Fibroblast of pulmonary artery (primary cell): ENCODE measurements around the gene ULK2.

Experiments
- DNase-seq: peaks from one replicate; pipeline ENCODE4 v3.0.0-alpha.2; 2010; ENCODE audit warnings: low read depth
- H3K4me3 ChIP-seq: replicated peaks from 2 replicates; pipeline ENCODE4 v1.5.1; 2011; ENCODE audit warnings: low read depth, mild to moderate bottlenecking, control low read depth, low read length, moderate library complexity
- TF ChIP-seq, protein P1 (sequence below): IDR thresholded peaks from 2 replicates; pipeline ENCODE4 v1.5.1; 2011; ENCODE audit warnings: mild to moderate bottlenecking, control low read depth, low read length, inconsistent platforms; ENCODE audit errors: missing control alignments

ULK2 gene

DNA sequence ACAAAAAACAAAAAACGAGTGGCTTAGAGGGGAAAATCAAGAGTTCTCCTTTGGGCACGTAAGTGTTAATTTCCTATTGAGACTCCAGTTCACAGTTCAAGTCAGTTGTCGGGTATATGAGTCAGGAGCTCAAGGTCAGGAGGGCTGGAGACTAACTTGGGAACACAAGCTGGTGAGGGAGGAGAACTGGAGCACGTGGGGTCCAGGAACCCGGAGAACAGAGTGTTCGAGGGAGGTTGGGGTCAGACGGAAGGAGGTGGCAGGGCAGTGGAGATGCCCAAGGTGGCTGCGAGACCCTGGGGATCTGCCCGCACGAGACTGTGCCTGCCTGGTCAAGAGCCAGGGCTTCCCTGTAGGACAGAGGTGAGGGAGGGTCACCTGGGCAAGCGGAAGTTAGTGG is 131.7 kb downstream of the ULK2 start:
- DNase-seq = no peak
- no peak overlapping the region for H3K4me3 ChIP-seq
- TF ChIP-seq, protein P1, sequence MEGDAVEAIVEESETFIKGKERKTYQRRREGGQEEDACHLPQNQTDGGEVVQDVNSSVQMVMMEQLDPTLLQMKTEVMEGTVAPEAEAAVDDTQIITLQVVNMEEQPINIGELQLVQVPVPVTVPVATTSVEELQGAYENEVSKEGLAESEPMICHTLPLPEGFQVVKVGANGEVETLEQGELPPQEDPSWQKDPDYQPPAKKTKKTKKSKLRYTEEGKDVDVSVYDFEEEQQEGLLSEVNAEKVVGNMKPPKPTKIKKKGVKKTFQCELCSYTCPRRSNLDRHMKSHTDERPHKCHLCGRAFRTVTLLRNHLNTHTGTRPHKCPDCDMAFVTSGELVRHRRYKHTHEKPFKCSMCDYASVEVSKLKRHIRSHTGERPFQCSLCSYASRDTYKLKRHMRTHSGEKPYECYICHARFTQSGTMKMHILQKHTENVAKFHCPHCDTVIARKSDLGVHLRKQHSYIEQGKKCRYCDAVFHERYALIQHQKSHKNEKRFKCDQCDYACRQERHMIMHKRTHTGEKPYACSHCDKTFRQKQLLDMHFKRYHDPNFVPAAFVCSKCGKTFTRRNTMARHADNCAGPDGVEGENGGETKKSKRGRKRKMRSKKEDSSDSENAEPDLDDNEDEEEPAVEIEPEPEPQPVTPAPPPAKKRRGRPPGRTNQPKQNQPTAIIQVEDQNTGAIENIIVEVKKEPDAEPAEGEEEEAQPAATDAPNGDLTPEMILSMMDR = no peak

DNA sequence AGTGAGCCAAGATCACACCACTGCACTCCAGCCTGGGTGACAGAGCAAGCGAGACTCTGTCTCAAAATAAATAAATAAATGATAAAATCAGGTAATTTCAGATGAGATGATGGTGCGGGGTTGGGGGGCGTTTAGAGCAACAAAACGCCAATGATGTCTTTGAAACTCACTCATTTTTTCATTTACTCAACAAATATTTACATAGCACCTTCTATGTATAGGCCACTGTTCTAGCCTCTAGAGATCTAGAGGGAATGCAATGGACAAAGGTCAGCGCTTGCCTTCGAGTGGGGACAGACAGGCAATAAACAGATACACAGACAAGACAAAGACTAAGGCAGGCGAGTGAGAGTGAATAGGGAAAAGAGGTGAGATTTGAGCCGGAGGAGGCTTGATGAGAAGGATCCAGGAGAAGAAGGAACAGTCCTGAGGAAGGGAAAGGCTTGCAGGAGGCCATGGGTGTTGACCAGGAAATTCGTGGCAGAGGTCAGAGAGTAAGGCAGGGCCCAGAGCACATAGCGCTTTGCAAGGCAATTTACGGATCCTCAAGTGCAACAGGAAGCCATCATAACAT is 133.7 kb downstream of the ULK2 start:
- TF ChIP-seq, protein P1 = no peak
- DNase-seq = no peak
- no peak overlapping the region for H3K4me3 ChIP-seq

DNA sequence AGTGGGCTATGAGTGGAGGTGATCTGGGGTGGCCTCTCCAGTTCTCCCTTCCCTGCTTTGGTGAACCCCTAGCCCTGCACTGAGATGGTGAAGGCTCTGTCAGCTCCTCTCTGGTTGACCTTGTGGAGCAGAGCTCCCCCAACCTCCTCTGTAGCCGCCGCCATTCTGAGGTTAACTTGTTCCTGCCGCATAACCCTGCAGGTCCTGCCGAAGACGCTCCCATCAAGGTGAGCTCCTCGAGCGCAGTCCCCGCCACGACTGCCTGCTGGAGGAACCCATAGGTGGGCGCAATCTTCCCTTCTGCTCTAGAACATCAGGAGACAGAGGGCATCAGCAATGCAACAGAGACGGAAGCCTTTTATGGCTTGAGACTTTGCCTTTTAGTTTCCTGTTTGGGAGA is 136.1 kb downstream of the ULK2 start:
- H3K4me3 ChIP-seq = no peak overlapping the region
- DNase-seq = no peak
- TF ChIP-seq, protein P1 = no peak

DNA sequence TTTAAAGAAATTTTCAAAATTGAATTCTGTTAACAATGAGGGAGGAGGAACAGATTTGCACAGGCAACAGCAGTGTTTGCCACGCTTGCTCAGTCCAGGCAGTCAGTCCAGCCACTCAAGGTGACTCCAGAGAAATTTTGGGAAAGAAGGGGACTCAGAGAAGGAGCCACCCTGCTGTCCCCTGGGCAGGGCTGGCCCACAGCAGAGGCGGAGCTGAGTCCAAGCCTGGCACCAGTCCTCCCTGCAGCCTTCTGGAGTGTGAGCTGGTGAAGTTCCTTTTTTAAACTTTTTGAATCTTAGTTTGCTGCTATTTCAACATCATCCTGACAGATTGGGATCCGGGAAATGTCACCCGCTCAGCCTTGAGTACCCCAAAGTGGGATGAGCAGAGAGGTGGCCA is 136.9 kb downstream of the ULK2 start:
- no peak for DNase-seq
- TF ChIP-seq, protein P1 = no peak
- no peak overlapping the region for H3K4me3 ChIP-seq

DNA sequence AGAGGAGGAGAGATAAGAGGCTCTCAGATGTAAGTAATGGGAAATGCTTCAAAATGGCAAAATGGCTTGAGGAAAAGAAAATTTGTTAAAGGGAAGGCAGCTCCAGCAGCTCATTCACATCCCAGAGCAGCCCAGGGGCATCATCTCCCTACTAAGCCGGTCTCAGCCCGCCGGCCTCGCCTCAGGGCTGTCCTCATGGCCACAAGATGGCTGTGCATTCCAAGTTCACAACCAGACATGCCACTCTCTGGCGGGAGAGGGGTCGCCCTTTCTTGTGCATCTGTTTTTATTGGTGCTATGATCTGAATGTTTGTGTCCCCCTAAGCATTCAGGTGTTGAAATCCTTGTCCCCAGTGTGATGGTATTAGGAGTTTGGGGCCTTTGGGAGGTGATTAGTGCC is 137.8 kb downstream of the ULK2 start:
- TF ChIP-seq, protein P1 = no peak
- H3K4me3 ChIP-seq = no peak overlapping the region
- no peak for DNase-seq

DNA sequence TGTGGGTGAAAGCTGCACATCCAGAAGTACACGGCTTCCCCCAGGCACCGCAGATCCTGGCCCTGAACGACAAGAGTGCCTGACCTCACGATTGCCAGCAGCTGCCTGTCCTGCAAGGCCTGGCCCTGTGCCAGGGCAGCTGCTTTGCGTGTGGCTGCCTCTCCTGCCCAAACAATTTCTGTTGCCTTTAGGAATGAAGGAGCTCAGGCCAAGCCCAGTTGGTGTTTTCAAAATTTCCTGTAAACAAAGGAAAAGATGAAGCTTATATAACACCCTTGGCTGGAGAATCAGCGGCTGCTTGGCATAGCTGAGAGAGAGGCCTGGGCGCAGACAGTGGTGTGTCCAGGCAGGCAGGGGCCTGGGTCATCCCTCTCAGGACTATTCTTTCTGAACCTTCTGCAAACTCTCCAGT is 139.6 kb downstream of the ULK2 start:
- TF ChIP-seq, protein P1 = no peak
- peak; percentile 91 for DNase-seq
- no peak overlapping the region for H3K4me3 ChIP-seq

DNA sequence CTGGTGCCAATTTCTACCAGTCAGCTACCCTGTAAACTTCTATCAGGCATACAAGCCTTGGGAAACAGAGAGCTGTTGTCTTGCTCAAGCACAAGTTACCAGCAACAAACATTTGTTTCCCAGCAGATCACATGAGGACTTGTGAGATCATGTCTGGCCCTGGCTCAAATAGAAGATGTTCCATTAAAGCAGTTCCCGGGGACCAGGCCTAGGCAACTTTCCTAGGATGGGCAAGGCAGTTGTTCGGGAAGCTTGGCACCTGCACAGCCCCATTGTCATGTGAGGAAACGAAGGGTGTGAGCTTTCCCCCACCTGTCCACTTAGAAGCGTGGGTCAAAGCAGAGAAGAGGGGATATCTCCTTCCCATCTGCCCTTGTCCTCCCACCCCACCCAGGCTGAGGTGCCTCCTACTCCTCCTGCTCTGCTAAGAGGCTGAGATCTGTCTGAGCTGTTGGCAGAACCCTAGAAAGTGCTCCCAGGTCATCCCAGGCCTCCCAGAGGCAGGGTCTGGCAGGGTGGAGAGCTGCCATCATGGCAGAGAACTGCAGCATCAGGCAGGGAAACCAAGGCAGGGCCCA is 140.1 kb downstream of the ULK2 start:
- DNase-seq = peak; percentile 95

More for the DNA sequence above, 140.1 kb downstream of the ULK2 start:
- TF ChIP-seq, protein P1 = no peak
- H3K4me3 ChIP-seq = no peak overlapping the region
